ENCODE results near the gene CEP85L.

Gene CEP85L

DNA sequence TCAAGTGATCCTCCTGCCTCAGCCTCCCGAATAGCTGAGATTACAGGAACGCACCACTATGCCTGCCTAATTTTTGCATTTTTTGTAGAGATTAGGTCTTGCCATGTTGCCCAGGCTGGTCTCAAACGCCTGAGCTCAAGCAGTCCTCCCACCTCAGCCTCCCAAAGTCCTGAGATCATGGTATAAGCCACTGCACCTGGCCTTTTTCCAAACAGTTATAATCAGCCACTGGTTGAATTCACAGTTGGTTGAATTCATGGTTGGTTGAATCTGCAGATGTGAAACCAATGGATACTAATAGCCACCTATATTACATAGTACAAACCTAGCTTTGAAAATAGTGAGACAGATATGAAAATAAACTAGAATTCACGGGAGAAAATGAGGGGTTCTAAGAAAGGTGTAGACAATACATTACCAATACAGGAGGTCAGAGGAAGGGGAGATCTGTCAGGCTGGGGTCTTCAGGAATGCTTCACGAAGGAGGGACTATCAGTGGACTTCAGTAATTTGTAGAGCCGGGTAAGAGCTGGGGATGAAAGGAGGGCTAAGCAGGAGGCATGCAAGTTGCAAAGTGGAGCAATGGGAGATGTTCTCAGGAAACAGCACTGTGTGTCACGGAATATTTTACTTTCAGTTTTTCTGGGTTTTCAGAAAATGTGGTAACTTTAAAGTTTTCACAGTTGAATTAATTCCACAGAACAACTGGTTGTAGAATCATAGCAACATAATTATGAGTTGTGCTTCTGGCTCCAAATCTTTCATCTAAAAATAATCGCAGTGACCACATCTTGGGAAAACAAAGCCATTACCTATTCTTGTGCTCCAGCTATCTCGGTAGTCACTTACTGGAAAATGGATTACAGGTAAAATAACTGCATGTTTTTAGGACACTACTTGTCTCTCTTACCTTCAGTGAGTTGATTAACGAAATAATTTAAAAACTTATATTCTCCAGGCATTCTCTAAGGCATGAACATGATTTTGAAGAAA, 12.9 kb upstream of the CEP85L start:
- no peak for DNase-seq (ENCODE audit: extremely low spot score, insufficient read length, low read depth)
- FAIRE-seq: peak; percentile 63

GRCh38 chr6:118661831-118662230, 10.4 kb upstream of the CEP85L start:
- no peak for DNase-seq (ENCODE audit: extremely low spot score, insufficient read length, low read depth)
- FAIRE-seq: no peak

GRCh38 chr6:118660218-118660569, 8.8 kb upstream of the CEP85L start:
- DNase-seq (ENCODE audit: extremely low spot score, insufficient read length, low read depth) (no peak), FAIRE-seq (no peak)

GRCh38 chr6:118659513-118660217, 8.3 kb upstream of the CEP85L start:
- FAIRE-seq (no peak), DNase-seq (ENCODE audit: extremely low spot score, insufficient read length, low read depth) (no peak)

DNA sequence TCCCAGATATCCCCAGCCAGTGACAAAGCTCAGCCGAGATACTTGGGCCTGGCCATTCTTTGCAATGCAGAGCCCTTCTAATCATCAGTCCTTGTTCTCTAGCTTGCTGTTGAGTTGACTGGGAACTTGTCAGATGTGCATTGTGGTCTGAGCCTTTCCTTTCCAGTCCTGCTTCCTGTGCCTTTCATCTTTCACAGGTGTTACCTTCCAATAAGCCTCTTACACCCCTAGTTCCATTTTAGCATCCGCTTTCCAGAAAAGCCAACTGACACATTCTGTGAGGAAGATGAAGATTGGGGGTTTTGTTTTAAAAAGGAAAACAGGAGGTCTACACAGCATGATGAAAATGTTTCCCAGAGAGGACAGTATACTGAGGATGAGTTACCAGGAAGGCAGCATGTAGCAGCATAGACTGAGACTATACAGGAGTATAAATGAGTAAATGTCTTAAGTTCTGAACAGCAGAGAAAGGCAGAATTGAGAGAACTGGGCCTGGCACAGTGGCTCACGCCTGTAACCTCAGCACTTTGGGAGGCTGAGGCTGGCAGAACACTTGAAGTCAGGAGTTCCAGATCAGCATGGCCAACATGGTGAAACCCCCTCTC, 5.6 kb upstream of the CEP85L start:
- FAIRE-seq (peak; percentile 18), DNase-seq (ENCODE audit: extremely low spot score, insufficient read length, low read depth) (no peak)

DNA sequence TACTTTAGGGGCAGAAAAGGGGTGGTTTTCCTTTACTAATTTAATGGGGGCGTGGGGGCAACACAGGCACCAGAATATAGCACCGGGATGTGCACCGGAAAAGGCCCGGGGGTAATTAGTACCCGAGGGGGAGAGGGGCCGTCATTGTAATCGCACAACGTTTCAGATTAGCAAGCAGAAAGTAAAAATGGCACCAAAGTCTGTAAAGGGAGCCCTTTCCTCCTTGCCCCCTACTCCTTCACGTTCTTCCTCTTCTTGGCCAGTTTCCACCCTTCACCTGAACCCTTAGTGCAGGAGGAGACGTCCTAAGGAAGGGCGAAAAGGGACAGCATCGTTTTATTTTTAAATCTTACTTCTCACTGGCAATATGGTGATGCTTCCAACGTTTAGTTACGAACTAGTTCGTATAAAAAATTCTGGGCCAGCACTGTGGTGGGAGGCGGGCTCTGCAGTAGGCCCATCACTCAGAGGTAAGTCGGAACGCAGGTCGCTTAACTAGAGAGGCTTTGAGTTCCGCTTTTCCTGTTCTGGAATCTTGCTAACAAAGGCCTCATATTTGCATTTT, 742 bp upstream of the CEP85L start:
- DNase-seq (ENCODE audit: extremely low spot score, insufficient read length, low read depth) (no peak), FAIRE-seq (no peak)

- peak; percentile 7 for DNase-seq (ENCODE audit: extremely low spot score, insufficient read length, low read depth)
- no peak for FAIRE-seq
These were observed 659 bp downstream of the CEP85L start for GRCh38 chr6:118650582-118651281.

- FAIRE-seq (peak; percentile 51), DNase-seq (ENCODE audit: extremely low spot score, insufficient read length, low read depth) (no peak)
These were observed 1.3 kb downstream of the CEP85L start for GRCh38 chr6:118649918-118650581.

GRCh38 chr6:118648866-118649554, 2.4 kb downstream of the CEP85L start:
- FAIRE-seq: no peak
- no peak for DNase-seq (ENCODE audit: extremely low spot score, insufficient read length, low read depth)

- DNase-seq (ENCODE audit: extremely low spot score, insufficient read length, low read depth) (no peak), FAIRE-seq (no peak)
These were observed 4.4 kb downstream of the CEP85L start for GRCh38 chr6:118646977-118647376.

DNA sequence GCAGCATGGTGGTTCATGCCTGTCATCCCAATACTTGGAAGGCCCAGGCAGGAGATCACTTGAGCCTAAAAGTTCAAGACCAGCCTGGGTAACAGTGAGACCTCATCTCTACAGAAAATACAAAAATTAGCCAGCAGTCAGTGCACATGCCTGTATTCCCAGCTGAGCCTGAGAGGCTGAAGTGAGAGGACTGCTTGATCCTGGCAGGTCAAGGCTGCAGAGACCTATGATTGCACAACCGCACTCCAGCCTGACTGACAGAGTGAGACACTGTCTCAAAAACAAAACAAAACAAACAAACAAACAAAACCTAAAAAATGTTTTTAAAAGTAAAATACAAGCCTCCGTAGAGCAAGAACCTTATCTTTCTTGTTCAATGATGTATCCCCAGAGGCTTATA, 6.0 kb downstream of the CEP85L start:
- FAIRE-seq (no peak), DNase-seq (ENCODE audit: extremely low spot score, insufficient read length, low read depth) (no peak)

GRCh38 chr6:118644007-118644406, 7.4 kb downstream of the CEP85L start:
- no peak for DNase-seq (ENCODE audit: extremely low spot score, insufficient read length, low read depth)
- FAIRE-seq: no peak

DNA sequence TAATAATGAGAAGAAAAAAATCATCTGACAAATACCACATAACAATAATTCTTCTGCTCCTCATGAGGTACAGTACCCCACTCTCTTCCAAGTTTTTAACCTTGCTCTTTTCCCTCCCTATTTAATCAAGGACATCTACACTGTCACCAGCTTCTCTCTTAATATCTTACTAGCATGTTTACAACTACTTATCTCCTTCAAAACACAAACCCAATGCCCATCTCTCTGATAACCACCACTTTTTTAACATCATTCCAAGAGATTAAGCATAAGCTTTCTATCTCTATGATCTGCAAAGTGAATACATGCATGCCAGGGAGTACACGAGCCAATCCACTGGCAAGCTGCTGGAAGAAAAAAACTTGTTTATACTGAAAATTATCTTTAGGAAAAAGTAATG, 10.3 kb downstream of the CEP85L start:
- no peak for DNase-seq (ENCODE audit: extremely low spot score, insufficient read length, low read depth)
- peak; percentile 54 for FAIRE-seq

- DNase-seq (ENCODE audit: extremely low spot score, insufficient read length, low read depth): no peak
- FAIRE-seq: peak; percentile 84
These were observed 12.1 kb downstream of the CEP85L start for GRCh38 chr6:118639054-118639964.

DNA sequence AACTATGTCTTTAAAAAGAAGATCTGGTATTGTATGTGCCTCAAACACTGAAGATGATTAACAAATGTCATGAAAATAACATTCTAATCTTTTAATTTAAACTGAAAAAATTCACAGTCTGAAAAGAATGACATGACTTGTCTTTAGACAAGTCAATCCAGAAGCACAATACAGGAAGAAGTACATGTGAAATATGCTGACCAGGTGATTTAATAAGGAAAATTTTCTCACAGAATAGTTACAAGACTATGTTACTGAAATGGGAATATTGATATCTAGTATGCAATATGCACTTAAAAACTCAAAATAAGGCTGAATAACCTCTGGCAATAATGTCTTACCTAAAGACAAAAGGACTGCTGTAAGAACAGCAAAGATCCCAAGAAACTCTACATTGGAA, 13.1 kb downstream of the CEP85L start:
- FAIRE-seq (no peak), DNase-seq (ENCODE audit: extremely low spot score, insufficient read length, low read depth) (no peak)

- DNase-seq (ENCODE audit: extremely low spot score, insufficient read length, low read depth): no peak
- FAIRE-seq: no peak
These were observed 15.3 kb downstream of the CEP85L start for GRCh38 chr6:118635909-118636735.

- FAIRE-seq: no peak
- no peak for DNase-seq (ENCODE audit: extremely low spot score, insufficient read length, low read depth)
These were observed 19.0 kb downstream of the CEP85L start for GRCh38 chr6:118632359-118632758.
